Measurements from ENCODE around the gene ONECUT1. TPM values are rescaled to one million over a fixed set of nuclear protein-coding genes. Genes with fewer than 3 reads are reported as not detected.

ONECUT1 gene
- total and polyA plus RNA-seq, 2 of the 8 experiments (the other 6 are each of a cell fraction or from before 2014, with no cell fraction given), result 0.65 to 6.4 TPM

GRCh38 chr15:52822475-52822874 lies 32.3 kb upstream of the ONECUT1 start (continued):
- TF ChIP-seq CHD7 (IDR thresholded peaks at IDR 0.05; ENCODE audit: insufficient replicate concordance, low read length) (no peak), EGR1 (IDR thresholded peaks at IDR 0.05; ENCODE audit: borderline replicate concordance, low read depth, low read length) (no peak), HDAC2 (IDR thresholded peaks at IDR 0.05; ENCODE audit: borderline replicate concordance in 1 of 2, low read depth in 2 of 2, low read length in 2 of 2) (no peak)
